Activated B cell treated with CpG ODN at 0.5 μM for 24 hours (primary cell): ENCODE measurements around the gene LRRC4B. TPM values are rescaled to one million over a fixed set of nuclear protein-coding genes. Genes with fewer than 3 reads are reported as not detected.

Experiments used
- ATAC-seq: fragments of 200-7000 bp; cut with Tn5 transposase; one replicate; pipeline ENCODE4 v1.10.0; 2021; ENCODE audit warnings: low read depth, mild to moderate bottlenecking, moderate library complexity
- CTCF ChIA-PET: fragments of 350-600 bp; sonication (Branson Sonifier 250); formaldehyde crosslinking; loops from one replicate; lab custom pipeline; 2021; ENCODE audit warnings: antibody characterized with exemption; lab: Charles Lee
- POLR2A ChIA-PET: fragments of 350-600 bp; sonication (Branson Sonifier 250); formaldehyde crosslinking; loops from one replicate; lab custom pipeline; 2021; ENCODE audit warnings: antibody characterized with exemption; lab: Charles Lee
- DNase-seq: peaks from one replicate; pipeline ENCODE4 v3.0.0; 2022
- H3K27ac Mint-ChIP-seq: one replicate; pipeline ENCODE4 v1.8.0; 2020; ENCODE audit warnings: mixed read lengths
- H3K27me3 Mint-ChIP-seq: one replicate; pipeline ENCODE4 v1.8.0; 2021; ENCODE audit warnings: mixed read lengths
- H3K36me3 Mint-ChIP-seq: one replicate; pipeline ENCODE4 v1.8.0; 2021; ENCODE audit warnings: low read depth, mixed read lengths
- H3K4me1 Mint-ChIP-seq: one replicate; pipeline ENCODE4 v1.8.0; 2021; ENCODE audit warnings: mixed read lengths
- H3K4me3 Mint-ChIP-seq: one replicate; pipeline ENCODE4 v1.8.0; 2020; ENCODE audit warnings: mild to moderate bottlenecking, mixed read lengths
- H3K9me3 Mint-ChIP-seq: one replicate; pipeline ENCODE4 v1.8.0; 2020; ENCODE audit warnings: mixed read lengths
- intact Hi-C: fragments of 100-400 bp; cut with micrococcal nuclease; formaldehyde crosslinking; loops from one replicate; pipeline ENCODE4 v1.15.1; 2024
- total RNA-seq: library from RNA; stranded (reverse); gene quantifications from 2 replicates; pipeline ENCODE4 v1.2.3, GENCODE V29; 2022
- TF ChIP-seq, protein P1 (sequence below): fragments of 200-600 bp; IDR thresholded peaks from one replicate; pipeline ENCODE4 v1.8.0; 2022; ENCODE audit warnings: antibody characterized with exemption, mild to moderate bottlenecking

Gene LRRC4B
- total RNA-seq, 1 donor from 2014 or later = not detected

- intact Hi-C loops = no loop called here
- TF ChIP-seq, protein P1, sequence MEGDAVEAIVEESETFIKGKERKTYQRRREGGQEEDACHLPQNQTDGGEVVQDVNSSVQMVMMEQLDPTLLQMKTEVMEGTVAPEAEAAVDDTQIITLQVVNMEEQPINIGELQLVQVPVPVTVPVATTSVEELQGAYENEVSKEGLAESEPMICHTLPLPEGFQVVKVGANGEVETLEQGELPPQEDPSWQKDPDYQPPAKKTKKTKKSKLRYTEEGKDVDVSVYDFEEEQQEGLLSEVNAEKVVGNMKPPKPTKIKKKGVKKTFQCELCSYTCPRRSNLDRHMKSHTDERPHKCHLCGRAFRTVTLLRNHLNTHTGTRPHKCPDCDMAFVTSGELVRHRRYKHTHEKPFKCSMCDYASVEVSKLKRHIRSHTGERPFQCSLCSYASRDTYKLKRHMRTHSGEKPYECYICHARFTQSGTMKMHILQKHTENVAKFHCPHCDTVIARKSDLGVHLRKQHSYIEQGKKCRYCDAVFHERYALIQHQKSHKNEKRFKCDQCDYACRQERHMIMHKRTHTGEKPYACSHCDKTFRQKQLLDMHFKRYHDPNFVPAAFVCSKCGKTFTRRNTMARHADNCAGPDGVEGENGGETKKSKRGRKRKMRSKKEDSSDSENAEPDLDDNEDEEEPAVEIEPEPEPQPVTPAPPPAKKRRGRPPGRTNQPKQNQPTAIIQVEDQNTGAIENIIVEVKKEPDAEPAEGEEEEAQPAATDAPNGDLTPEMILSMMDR = no peak
- H3K4me3 Mint-ChIP-seq = no peak overlapping the region
- CTCF ChIA-PET = interaction anchor here (0.6 kb wide), 1 partner anchor 54 kb away, joined by 4 read pairs; no protein-coding TSS in a partner anchor
- DNase-seq = no peak
- peaks cover 10% of the 10 kb centered on the region for H3K36me3 Mint-ChIP-seq
- no peak overlapping the region for H3K27ac Mint-ChIP-seq
- ATAC-seq = no peak
- POLR2A ChIA-PET = no interaction called here
- H3K27me3 Mint-ChIP-seq = no peaks in the 10 kb centered on the region
- H3K4me1 Mint-ChIP-seq = no peaks in the 10 kb centered on the region
- H3K9me3 Mint-ChIP-seq = no peaks in the 10 kb centered on the region
Observed at GRCh38 chr19:50501568-50502475, 66.4 kb downstream of the LRRC4B start.

DNA sequence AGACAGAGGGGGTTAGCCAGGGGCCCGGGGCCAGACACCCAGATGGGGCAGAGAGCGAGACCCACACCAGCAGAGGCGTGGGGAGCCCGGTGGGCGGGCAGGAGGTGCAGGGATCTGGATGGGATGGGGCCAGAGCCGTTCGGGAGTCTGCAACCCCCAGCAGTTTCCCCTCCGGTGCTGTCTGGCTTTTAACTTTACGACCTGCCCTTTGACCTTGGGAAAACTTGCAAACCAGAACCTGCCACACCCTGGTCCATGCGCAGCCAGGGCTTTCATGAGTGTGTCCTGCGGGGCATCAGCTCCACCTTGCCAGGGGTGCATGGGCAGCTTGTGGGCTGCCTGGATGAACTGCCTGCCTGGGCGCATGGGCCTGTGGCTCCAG, 67.1 kb downstream of the LRRC4B start:
- no peak for ATAC-seq
- H3K36me3 Mint-ChIP-seq = peaks cover 8% of the 10 kb centered on the region
- ChIA-PET POLR2A (no interaction called here), CTCF (interaction anchor here (0.6 kb wide), 1 partner anchor 55 kb away, joined by 4 read pairs; no protein-coding TSS in a partner anchor)
- no peaks in the 10 kb centered on the region for H3K4me1 Mint-ChIP-seq
- no peak for DNase-seq
- TF ChIP-seq, protein P1 = no peak
- no peak overlapping the region for H3K4me3 Mint-ChIP-seq
- H3K9me3 Mint-ChIP-seq = no peaks in the 10 kb centered on the region
- H3K27me3 Mint-ChIP-seq = no peaks in the 10 kb centered on the region
- intact Hi-C loops = no loop called here
- no peak overlapping the region for H3K27ac Mint-ChIP-seq

DNA sequence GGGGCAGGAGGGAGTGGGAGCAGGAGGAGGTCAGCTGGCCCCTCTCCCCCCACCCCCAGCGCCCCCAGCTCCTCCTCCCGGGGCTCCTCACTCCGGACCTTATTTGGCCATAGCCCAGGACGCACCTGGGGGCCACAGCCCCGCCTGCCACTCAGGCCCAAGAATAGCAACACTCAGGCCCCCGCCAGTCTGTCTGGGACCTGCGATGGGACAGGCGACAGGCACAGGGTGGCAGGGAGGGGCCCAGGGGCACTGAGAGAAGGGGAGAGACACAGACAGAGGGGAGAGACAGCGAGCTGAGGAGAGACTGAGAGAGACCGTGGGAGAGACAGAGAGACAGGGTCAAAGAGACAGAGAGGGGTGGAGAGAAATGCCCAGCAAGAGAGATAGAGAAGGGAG, 67.5 kb downstream of the LRRC4B start:
- intact Hi-C loops = no loop called here
- DNase-seq (no peak), ATAC-seq (no peak)
- H3K27ac Mint-ChIP-seq = no peak overlapping the region
- no peaks in the 10 kb centered on the region for H3K4me1 Mint-ChIP-seq
- no peaks in the 10 kb centered on the region for H3K9me3 Mint-ChIP-seq
- no peak overlapping the region for H3K4me3 Mint-ChIP-seq
- TF ChIP-seq, protein P1 = no peak
- peaks cover 7% of the 10 kb centered on the region for H3K36me3 Mint-ChIP-seq
- no peaks in the 10 kb centered on the region for H3K27me3 Mint-ChIP-seq
- ChIA-PET POLR2A (interaction anchor here (0.7 kb wide), 1 partner anchor 783 kb away, joined by 4 read pairs; no protein-coding TSS in a partner anchor), CTCF (interaction anchor here (0.7 kb wide), 1 partner anchor 56 kb away, joined by 3 read pairs; no protein-coding TSS in a partner anchor)

DNA sequence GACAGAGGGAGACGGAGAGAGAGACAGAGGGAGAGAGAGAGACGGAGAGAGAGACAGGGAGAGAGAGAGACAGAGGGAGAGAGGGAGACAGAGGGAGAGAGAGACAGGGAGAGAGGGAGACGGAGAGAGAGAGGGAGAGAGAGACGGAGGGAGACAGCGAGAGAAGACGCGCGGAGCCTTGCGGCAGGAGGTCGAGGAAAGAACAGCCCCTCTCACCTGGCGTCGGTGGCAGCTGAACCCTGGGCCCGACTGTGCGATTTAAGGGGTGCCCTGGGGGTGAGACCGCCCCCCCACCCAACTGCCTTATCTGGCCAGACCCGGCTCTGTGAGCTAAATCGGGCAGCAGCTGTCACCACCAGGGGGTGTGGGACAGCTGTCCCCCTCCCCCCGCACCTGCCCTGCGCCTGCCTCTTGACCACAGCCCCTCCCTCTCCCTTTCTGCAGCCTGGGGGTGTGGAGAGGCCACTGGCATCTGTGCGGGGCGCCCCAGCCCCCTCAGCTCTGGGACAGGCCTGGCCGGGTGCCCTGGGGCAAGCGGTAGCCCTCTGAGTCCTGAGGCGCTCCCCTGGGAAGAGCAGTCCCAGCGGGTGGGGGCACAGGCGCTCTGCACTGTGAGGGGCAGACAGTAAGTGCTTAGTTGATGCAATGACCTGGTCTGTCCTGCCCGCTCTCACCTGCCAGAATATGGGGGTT, 68.0 kb downstream of the LRRC4B start:
- CTCF ChIA-PET = interaction anchor here (0.7 kb wide), 1 partner anchor 56 kb away, joined by 3 read pairs; no protein-coding TSS in a partner anchor

More for the DNA sequence above, 68.0 kb downstream of the LRRC4B start:
- POLR2A ChIA-PET = interaction anchor here (0.7 kb wide), 1 partner anchor 782 kb away, joined by 4 read pairs; no protein-coding TSS in a partner anchor
- TF ChIP-seq, protein P1 = no peak
- intact Hi-C loops = no loop called here
- H3K36me3 Mint-ChIP-seq = peaks cover 6% of the 10 kb centered on the region
- no peaks in the 10 kb centered on the region for H3K4me1 Mint-ChIP-seq
- no peaks in the 10 kb centered on the region for H3K9me3 Mint-ChIP-seq
- no peak overlapping the region for H3K4me3 Mint-ChIP-seq
- no peak overlapping the region for H3K27ac Mint-ChIP-seq
- DNase-seq (no peak), ATAC-seq (peak; percentile 58)
- no peaks in the 10 kb centered on the region for H3K27me3 Mint-ChIP-seq
